Glutamatergic neuron (in vitro differentiated cells): Measurements from ENCODE around the gene UBTD2. TPM values are rescaled to one million over a fixed set of nuclear protein-coding genes. Genes with fewer than 3 reads are reported as not detected.

Source experiments
- DNase-seq: peaks from one replicate; pipeline ENCODE4 v3.0.0; 2022
- H3K27ac Mint-ChIP-seq: one replicate; pipeline ENCODE4 v1.8.0; 2020; ENCODE audit warnings: mild to moderate bottlenecking, mixed read lengths, inconsistent platforms; ENCODE audit not compliant: unreplicated experiment
- H3K27me3 Mint-ChIP-seq: one replicate; pipeline ENCODE4 v1.8.0; 2020; ENCODE audit warnings: mild to moderate bottlenecking, moderate library complexity, mixed read lengths, inconsistent platforms; ENCODE audit not compliant: unreplicated experiment
- H3K36me3 Mint-ChIP-seq: one replicate; pipeline ENCODE4 v1.8.0; 2020; ENCODE audit warnings: mild to moderate bottlenecking, mixed read lengths, inconsistent platforms; ENCODE audit not compliant: unreplicated experiment
- H3K4me1 Mint-ChIP-seq: one replicate; pipeline ENCODE4 v1.8.0; 2020; ENCODE audit warnings: mild to moderate bottlenecking, low read depth, mixed read lengths, inconsistent platforms; ENCODE audit not compliant: unreplicated experiment
- H3K4me3 Mint-ChIP-seq: one replicate; pipeline ENCODE4 v1.8.0; 2020; ENCODE audit warnings: mild to moderate bottlenecking, mixed read lengths, inconsistent platforms; ENCODE audit not compliant: unreplicated experiment
- H3K9me3 Mint-ChIP-seq: one replicate; pipeline ENCODE4 v1.8.0; 2020; ENCODE audit warnings: mild to moderate bottlenecking, moderate library complexity, mixed read lengths, inconsistent platforms; ENCODE audit not compliant: unreplicated experiment
- total RNA-seq: library from RNA; stranded (reverse); fragmentation: NEBNext Ultra II Directional; extraction: Animal tissue kit (Norgen Biotek cat#: 25700); gene quantifications from one replicate; pipeline ENCODE4 v1.2.1, GENCODE V29; 2021; ENCODE audit not compliant: unreplicated experiment
- TF ChIP-seq, protein P1 (sequence below): fragments of 200-600 bp; sonication (generic); IDR thresholded peaks from one replicate; pipeline ENCODE4 v1.5.0; 2021; ENCODE audit not compliant: partially characterized antibody, unreplicated experiment

The UBTD2 gene
- total RNA-seq, 1 donor from 2014 or later = 68.1 TPM

GRCh38 chr5:172183881-172184280, 99.7 kb downstream of the UBTD2 start:
- DNase-seq = no peak
- H3K27ac Mint-ChIP-seq = no peak overlapping the region
- H3K27me3 Mint-ChIP-seq = peaks cover 6% of the 10 kb centered on the region
- H3K4me1 Mint-ChIP-seq = peaks cover 15% of the 10 kb centered on the region
- no peak overlapping the region for H3K4me3 Mint-ChIP-seq
- no peaks in the 10 kb centered on the region for H3K36me3 Mint-ChIP-seq
- TF ChIP-seq, protein P1, sequence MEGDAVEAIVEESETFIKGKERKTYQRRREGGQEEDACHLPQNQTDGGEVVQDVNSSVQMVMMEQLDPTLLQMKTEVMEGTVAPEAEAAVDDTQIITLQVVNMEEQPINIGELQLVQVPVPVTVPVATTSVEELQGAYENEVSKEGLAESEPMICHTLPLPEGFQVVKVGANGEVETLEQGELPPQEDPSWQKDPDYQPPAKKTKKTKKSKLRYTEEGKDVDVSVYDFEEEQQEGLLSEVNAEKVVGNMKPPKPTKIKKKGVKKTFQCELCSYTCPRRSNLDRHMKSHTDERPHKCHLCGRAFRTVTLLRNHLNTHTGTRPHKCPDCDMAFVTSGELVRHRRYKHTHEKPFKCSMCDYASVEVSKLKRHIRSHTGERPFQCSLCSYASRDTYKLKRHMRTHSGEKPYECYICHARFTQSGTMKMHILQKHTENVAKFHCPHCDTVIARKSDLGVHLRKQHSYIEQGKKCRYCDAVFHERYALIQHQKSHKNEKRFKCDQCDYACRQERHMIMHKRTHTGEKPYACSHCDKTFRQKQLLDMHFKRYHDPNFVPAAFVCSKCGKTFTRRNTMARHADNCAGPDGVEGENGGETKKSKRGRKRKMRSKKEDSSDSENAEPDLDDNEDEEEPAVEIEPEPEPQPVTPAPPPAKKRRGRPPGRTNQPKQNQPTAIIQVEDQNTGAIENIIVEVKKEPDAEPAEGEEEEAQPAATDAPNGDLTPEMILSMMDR = no peak
- H3K9me3 Mint-ChIP-seq = peaks cover 3% of the 10 kb centered on the region

DNA sequence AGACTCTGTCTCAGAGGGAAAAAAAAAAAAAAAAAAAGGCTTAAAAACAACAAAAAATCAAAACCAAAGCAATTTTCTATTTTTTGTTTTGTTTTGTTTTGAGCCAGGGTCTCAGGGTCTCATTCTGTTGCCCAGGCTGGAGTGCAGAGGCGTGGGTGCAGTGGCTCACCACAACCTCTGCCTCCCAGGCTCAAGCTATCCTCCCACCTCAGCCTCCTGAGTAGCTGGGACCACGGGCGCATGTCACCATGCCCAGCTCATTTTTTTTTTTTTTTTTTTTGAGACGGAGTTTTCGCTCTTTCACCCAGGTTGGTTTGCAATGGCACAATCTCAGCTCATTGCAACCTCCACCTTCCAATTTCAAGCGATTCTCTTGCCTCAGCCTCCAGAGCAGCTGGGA, 101.3 kb downstream of the UBTD2 start:
- no peak overlapping the region for H3K4me3 Mint-ChIP-seq
- peaks cover 3% of the 10 kb centered on the region for H3K9me3 Mint-ChIP-seq
- H3K27me3 Mint-ChIP-seq = peaks cover 7% of the 10 kb centered on the region
- no peak for DNase-seq
- no peak overlapping the region for H3K27ac Mint-ChIP-seq
- no peaks in the 10 kb centered on the region for H3K36me3 Mint-ChIP-seq
- TF ChIP-seq, protein P1 = no peak
- H3K4me1 Mint-ChIP-seq = peaks cover 22% of the 10 kb centered on the region

- DNase-seq = no peak
- TF ChIP-seq, protein P1 = no peak
- Mint-ChIP-seq H3K27me3 (peaks cover 5% of the 10 kb centered on the region), H3K4me3 (no peak overlapping the region), H3K4me1 (peaks cover 25% of the 10 kb centered on the region), H3K36me3 (no peaks in the 10 kb centered on the region), H3K9me3 (peaks cover 2% of the 10 kb centered on the region), H3K27ac (no peak overlapping the region)
Measured at GRCh38 chr5:172180936-172181335, 102.6 kb downstream of the UBTD2 start.

DNA sequence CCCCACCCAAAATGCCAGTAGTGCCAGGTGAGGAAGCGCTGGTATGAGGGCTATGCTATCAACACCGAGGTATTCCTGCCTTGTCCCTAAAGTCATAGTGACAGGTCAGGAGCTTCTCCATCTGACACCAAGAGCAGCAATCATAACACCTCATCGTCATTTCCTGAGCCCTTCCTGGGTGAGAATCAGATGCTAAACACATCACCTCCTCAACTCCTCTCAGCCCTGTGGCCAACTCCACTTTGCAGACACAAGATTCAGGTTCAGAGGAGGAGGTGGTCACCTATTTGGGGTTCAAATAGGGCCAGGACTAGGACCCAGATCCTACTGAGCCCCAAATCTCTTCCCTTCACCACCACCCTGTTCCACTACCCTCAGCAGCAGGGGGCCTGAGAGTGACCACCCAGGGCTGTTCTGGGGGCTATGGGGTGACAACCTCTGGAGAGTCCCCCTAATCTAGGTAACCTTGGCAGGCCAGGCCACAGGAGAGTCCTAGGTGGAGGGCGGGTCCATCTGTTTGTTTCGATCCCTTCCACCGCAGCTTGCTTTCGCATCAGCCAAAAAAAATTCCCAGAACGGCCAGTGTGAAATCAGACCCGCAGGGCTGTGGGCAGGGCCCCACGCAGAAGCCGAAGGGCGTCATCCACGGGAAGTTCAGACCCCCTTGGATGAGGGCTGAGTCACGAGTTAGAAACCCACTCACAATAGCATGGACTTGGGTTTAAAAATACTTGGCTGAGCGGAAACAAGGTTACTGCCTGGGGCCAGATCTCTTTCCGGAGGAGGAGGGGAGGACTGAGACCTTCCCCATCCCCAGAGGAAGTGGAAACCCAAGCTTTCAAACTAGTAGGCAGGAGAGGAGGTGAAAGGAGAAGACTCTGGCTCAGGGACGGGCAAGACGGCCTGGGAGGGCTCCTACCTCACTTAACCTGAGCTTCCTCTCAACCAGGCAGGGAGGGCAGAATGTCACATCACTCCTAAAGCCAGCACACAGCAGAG, 104.3 kb downstream of the UBTD2 start:
- no peak overlapping the region for H3K27ac Mint-ChIP-seq
- no peak for DNase-seq
- peak overlapping the region; percentile 42 for H3K4me3 Mint-ChIP-seq
- peaks cover 2% of the 10 kb centered on the region for H3K9me3 Mint-ChIP-seq
- H3K27me3 Mint-ChIP-seq = peaks cover 5% of the 10 kb centered on the region
- no peaks in the 10 kb centered on the region for H3K36me3 Mint-ChIP-seq
- peaks cover 22% of the 10 kb centered on the region for H3K4me1 Mint-ChIP-seq
- TF ChIP-seq, protein P1 = no peak

- DNase-seq = no peak
- TF ChIP-seq, protein P1 = no peak
- no peaks in the 10 kb centered on the region for H3K36me3 Mint-ChIP-seq
- H3K4me1 Mint-ChIP-seq = peaks cover 24% of the 10 kb centered on the region
- H3K27me3 Mint-ChIP-seq = peaks cover 7% of the 10 kb centered on the region
- peak overlapping the region; percentile 67 for H3K4me3 Mint-ChIP-seq
- H3K9me3 Mint-ChIP-seq = peaks cover 2% of the 10 kb centered on the region
- peak overlapping the region; percentile 43 for H3K27ac Mint-ChIP-seq
Measured at GRCh38 chr5:172178301-172178987, 105.1 kb downstream of the UBTD2 start.
